Astrocyte of the spinal cord (primary cell): Measurements from ENCODE around the gene BCO1.

ENCODE experiments used
- DNase-seq: peaks from one replicate; pipeline ENCODE4 v3.0.0; 2011; ENCODE audit warnings: low read depth, low spot score
- H3K4me3 ChIP-seq: 2 replicates; pipeline ENCODE4 v1.5.1; 2011; ENCODE audit warnings: low read depth, mild to moderate bottlenecking, low read length, moderate library complexity
- CTCF ChIP-seq: IDR thresholded peaks from 2 replicates; pipeline ENCODE4 v1.5.1; 2012; ENCODE audit warnings: low read depth, mild to moderate bottlenecking, low read length, inconsistent platforms
- in situ Hi-C: cut with HindIII; loops from 2 replicates; pipeline ENCODE4 v1.10.0; 2017; ENCODE audit warnings: low sequenced_read_pairs

Gene BCO1

DNA sequence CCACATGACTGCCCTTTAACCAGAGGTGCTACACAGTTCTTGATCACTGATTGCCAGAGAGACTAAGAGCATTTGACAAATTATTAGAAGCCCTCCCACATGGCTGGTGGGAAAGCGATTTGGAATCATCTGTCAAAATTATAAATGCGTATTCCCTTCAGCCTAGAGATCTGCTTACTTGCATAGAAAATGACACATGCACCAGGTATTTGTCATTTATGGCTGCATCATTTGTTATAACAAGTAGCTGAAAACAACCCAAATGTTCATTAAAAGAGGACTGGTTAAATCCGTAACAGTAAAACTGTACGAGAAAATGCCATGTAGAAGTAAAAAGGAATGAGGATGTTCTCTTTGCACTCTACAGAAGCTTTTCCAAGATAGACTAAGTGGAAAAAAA is 21.4 kb downstream of the BCO1 start:
- TF ChIP-seq CTCF: no peak
- in situ Hi-C loops: no loop called here
- H3K4me3 ChIP-seq: no peak overlapping the region
- DNase-seq: no peak

DNA sequence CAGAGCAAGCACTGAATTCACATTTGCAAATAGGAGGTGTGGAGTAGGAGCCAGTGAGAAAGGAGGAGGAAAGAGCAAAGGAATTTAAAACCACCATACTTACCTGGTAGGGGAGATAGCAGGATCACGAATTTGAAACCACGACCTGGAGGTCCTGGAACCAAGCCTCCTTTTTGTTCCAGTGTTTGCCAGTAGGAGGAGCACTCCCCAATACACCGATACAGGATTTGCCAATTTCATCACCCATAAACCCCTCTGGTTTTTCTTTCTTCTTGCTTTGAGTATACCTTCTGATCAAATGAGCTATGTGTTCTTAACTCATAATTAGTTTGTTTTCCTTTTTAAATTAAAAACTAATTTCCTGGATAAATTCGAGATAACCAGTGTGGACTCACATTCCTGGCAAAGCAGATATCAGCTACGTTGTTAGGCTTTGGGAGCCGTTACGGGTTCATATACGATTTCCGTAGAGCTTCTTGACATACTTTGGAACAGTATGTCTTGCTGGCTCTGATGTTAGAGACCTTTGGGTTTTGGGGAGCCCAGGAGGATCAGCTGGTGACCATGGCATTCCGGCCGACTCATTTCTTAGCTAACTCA is 22.7 kb downstream of the BCO1 start:
- TF ChIP-seq CTCF: peak; percentile 71
- no peak overlapping the region for H3K4me3 ChIP-seq
- no peak for DNase-seq
- in situ Hi-C loops: no loop called here

DNA sequence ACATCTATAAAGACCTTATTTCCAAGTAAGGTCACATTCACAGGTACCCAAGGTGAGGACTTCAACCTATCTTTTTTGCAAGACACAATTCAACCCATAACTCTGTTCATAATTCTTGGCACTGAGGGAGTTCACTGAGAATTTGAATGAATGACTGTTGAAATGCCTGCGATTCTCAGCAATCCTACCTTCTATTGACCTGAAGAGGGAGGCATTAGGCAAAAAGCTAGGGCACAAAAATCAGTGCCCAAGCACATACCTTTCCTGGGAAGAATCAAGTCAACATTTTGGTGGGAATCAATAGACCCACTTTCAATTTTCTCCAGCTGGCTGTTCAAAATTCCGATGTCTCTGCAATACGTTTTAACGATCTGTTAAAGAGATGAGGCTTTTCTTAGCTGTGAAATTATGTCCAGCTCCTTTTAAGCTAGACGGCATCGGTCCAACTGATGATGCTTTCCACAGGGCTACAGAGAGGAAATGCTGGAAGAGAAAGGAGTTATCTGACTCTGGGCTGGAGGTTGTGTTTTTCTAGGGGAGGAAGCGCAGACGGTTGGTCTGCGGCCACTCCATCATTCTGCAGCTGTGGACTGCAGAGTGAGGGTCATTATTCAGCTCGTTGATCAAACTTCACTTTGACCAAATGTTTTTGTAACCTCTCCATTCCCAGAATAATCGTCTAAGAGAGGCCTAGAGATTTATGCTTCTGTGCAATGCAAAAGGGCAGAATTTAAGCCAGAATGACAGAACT is 25.2 kb downstream of the BCO1 start:
- in situ Hi-C loops: no loop called here
- no peak for DNase-seq
- TF ChIP-seq CTCF: no peak
- H3K4me3 ChIP-seq: no peak overlapping the region

- DNase-seq: no peak
- no peak for TF ChIP-seq CTCF
- no peak overlapping the region for H3K4me3 ChIP-seq
- in situ Hi-C loops: no loop called here
These were observed 25.9 kb downstream of the BCO1 start for GRCh38 chr16:81264386-81264785.

DNA sequence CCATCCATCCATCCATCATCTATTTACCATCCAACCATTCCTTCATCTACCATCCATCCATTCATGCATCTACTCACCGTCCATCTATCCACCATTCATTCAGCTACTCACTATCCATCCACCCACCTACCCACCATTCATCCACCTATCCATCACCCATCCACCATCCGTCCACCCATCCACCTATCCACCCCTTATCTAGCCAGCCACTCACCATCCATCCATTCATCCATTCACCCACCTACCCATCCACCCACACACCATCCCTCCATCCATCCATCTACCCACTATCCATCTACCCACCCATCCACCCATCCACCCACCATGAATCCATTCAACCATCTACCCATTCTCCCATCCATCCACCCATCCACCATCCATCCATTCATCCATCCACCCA is 26.6 kb downstream of the BCO1 start:
- no peak for DNase-seq
- TF ChIP-seq CTCF: no peak
- no peak overlapping the region for H3K4me3 ChIP-seq
- in situ Hi-C loops: no loop called here

- no peak for TF ChIP-seq CTCF
- in situ Hi-C loops: no loop called here
- DNase-seq: no peak
- H3K4me3 ChIP-seq: no peak overlapping the region
These were observed 27.4 kb downstream of the BCO1 start for GRCh38 chr16:81265658-81266451.
